GM20431 (cell line): ENCODE measurements around the gene TNNI3K.

Source experiments
- in situ Hi-C: fragments of 300-500 bp; cut with MseI, MboI; formaldehyde crosslinking; loops from one replicate; pipeline ENCODE4 v1.15.0; 2020; ENCODE audit warnings: low sequenced_read_pairs; ENCODE audit not compliant: unreplicated experiment

The TNNI3K gene

GRCh38 chr1:74380252-74380651, 145.1 kb downstream of the TNNI3K start:
- in situ Hi-C loops, result no loop called here

GRCh38 chr1:74388855-74389254, 153.7 kb downstream of the TNNI3K start:
- in situ Hi-C loops, result no loop called here

GRCh38 chr1:74392186-74392585, 157.0 kb downstream of the TNNI3K start:
- in situ Hi-C loops, result no loop called here

- in situ Hi-C loops, result no loop called here
These were observed 157.7 kb downstream of the TNNI3K start for GRCh38 chr1:74392840-74393239.

GRCh38 chr1:74395571-74395970, 160.4 kb downstream of the TNNI3K start:
- in situ Hi-C loops, result no loop called here

- in situ Hi-C loops, result no loop called here
These were observed 161.3 kb downstream of the TNNI3K start for GRCh38 chr1:74396462-74396861.

GRCh38 chr1:74396933-74397332, 161.7 kb downstream of the TNNI3K start:
- in situ Hi-C loops, result no loop called here

GRCh38 chr1:74399249-74399648, 164.1 kb downstream of the TNNI3K start:
- in situ Hi-C loops, result no loop called here

GRCh38 chr1:74402873-74403272, 167.7 kb downstream of the TNNI3K start:
- in situ Hi-C loops, result no loop called here

- in situ Hi-C loops, result no loop called here
These were observed 168.4 kb downstream of the TNNI3K start for GRCh38 chr1:74403606-74404005.

GRCh38 chr1:74406759-74407158, 171.6 kb downstream of the TNNI3K start:
- in situ Hi-C loops, result no loop called here

GRCh38 chr1:74407902-74408301, 172.7 kb downstream of the TNNI3K start:
- in situ Hi-C loops, result no loop called here

GRCh38 chr1:74412244-74412643, 177.1 kb downstream of the TNNI3K start:
- in situ Hi-C loops, result no loop called here

GRCh38 chr1:74415935-74416334, 180.7 kb downstream of the TNNI3K start:
- in situ Hi-C loops, result no loop called here

GRCh38 chr1:74419611-74420010, 184.4 kb downstream of the TNNI3K start:
- in situ Hi-C loops, result no loop called here

GRCh38 chr1:74420467-74420866, 185.3 kb downstream of the TNNI3K start:
- in situ Hi-C loops, result no loop called here

- in situ Hi-C loops, result no loop called here
These were observed 187.5 kb downstream of the TNNI3K start for GRCh38 chr1:74422421-74423292.

GRCh38 chr1:74423471-74423870, 188.3 kb downstream of the TNNI3K start:
- in situ Hi-C loops, result no loop called here

GRCh38 chr1:74425676-74426075, 190.5 kb downstream of the TNNI3K start:
- in situ Hi-C loops, result no loop called here

- in situ Hi-C loops, result no loop called here
These were observed 191.2 kb downstream of the TNNI3K start for GRCh38 chr1:74426208-74426937.

- in situ Hi-C loops, result no loop called here
These were observed 192.5 kb downstream of the TNNI3K start for GRCh38 chr1:74427681-74428080.
